Keratinocyte (primary cell): ENCODE measurements around the gene TTLL6. TPM values are rescaled to one million over a fixed set of nuclear protein-coding genes. Genes with fewer than 3 reads are reported as not detected.

Source experiments
- DNase-seq: peaks from one replicate; pipeline ENCODE4 v3.0.0-alpha.2; 2011; ENCODE audit warnings: low read depth, missing footprints, low spot score
- FAIRE-seq: peaks from 2 replicates; lab custom pipeline; 2011; peaks lifted over from hg19 to GRCh38; lab: Jason Lieb, UNC
- H2AFZ ChIP-seq: 2 replicates; pipeline ENCODE4 v1.6.0; 2012; ENCODE audit warnings: low read length, control low read depth, inconsistent platforms; ENCODE audit not compliant: control insufficient read depth
- H3K27ac ChIP-seq: 2 replicates; pipeline ENCODE4 v1.5.1; 2011; ENCODE audit warnings: low read length; ENCODE audit not compliant: control insufficient read depth, insufficient read depth
- H3K27me3 ChIP-seq: 3 replicates; pipeline ENCODE4 v1.6.0; 2011; ENCODE audit warnings: low read length; ENCODE audit not compliant: control insufficient read depth, insufficient read depth; ENCODE audit errors: extremely low read depth
- H3K36me3 ChIP-seq, 2 experiments: 2 replicates in 1 of 2; 3 replicates in 1 of 2; pipeline ENCODE4 v1.5.1; 2011; ENCODE audit warnings: low read length in 2 of 2, mild to moderate bottlenecking in 1 of 2; ENCODE audit not compliant: control insufficient read depth in 2 of 2, insufficient read depth in 2 of 2; ENCODE audit errors: extremely low read depth in 1 of 2
- H3K4me1 ChIP-seq: 3 replicates; pipeline ENCODE4 v1.5.1; 2011; ENCODE audit warnings: low read length; ENCODE audit not compliant: control insufficient read depth, insufficient read depth; ENCODE audit errors: extremely low read depth
- H3K4me2 ChIP-seq: 3 replicates; pipeline ENCODE4 v1.6.0; 2011; ENCODE audit warnings: low read depth, low read length; ENCODE audit not compliant: control insufficient read depth, insufficient read depth; ENCODE audit errors: extremely low read depth
- H3K4me3 ChIP-seq, 3 experiments: fragments of 200-600 bp in 1 of 3; sonication (generic) in 1 of 3; 2 replicates in 2 of 3; 3 replicates in 1 of 3; pipeline ENCODE4 v1.5.1; 2011 to 2016; ENCODE audit warnings: low read length in 3 of 3, mild to moderate bottlenecking in 3 of 3, control low read depth in 2 of 3, inconsistent platforms in 1 of 3, low read depth in 1 of 3, mixed read lengths in 1 of 3, mixed run types in 1 of 3, moderate library complexity in 1 of 3; ENCODE audit not compliant: control insufficient read depth in 2 of 3, insufficient read depth in 2 of 3; ENCODE audit errors: extremely low read depth in 1 of 3
- H3K79me2 ChIP-seq: 2 replicates; pipeline ENCODE4 v1.6.0; 2012; ENCODE audit warnings: low read length; ENCODE audit not compliant: control insufficient read depth, insufficient read depth
- H3K9ac ChIP-seq: 3 replicates; pipeline ENCODE4 v1.6.0; 2011; ENCODE audit warnings: low read length; ENCODE audit not compliant: control insufficient read depth, insufficient read depth; ENCODE audit errors: extremely low read depth
- H3K9me1 ChIP-seq: 3 replicates; pipeline ENCODE4 v1.6.0; 2011; ENCODE audit warnings: low read length; ENCODE audit not compliant: control insufficient read depth, insufficient read depth; ENCODE audit errors: extremely low read depth
- H3K9me3 ChIP-seq: 2 replicates; pipeline ENCODE4 v1.5.1; 2012; ENCODE audit warnings: low read depth, low read length; ENCODE audit not compliant: control insufficient read depth
- H4K20me1 ChIP-seq: 3 replicates; pipeline ENCODE4 v1.6.0; 2011; ENCODE audit warnings: low read length; ENCODE audit not compliant: control insufficient read depth, insufficient read depth; ENCODE audit errors: extremely low read depth
- EZH2 ChIP-seq: IDR thresholded peaks from one replicate; pipeline ENCODE4 v1.6.1; 2012; ENCODE audit warnings: inconsistent platforms, mild to moderate bottlenecking, low read length, moderate library complexity
- dilution Hi-C: fragments of 300-500 bp; cut with MboI; formaldehyde crosslinking; loops from one replicate; pipeline ENCODE4 v1.7.0; 2020; ENCODE audit warnings: low sequenced_read_pairs; ENCODE audit not compliant: extremely low pct_ligation_motif_present
- polyA plus RNA-seq, 5 experiments: library from polyadenylated mRNA; depleted of rRNA in 3 of 5; stranded (reverse) in 3 of 5; stranded (forward) in 1 of 5; unstranded in 1 of 5; fragments of >200 nt; gene quantifications; 1 replicate in 1 of 5; 2 replicates in 3 of 5; 3 replicates in 1 of 5; pipeline versions ENCODE4 v1.2.1 to v1.2.3, GENCODE V29; 2011 to 2012; ENCODE audit warnings: missing spikeins in 2 of 5, low read depth in 1 of 5, low replicate concordance in 1 of 5
- TF ChIP-seq, protein P1 (sequence below), 3 experiments: IDR thresholded peaks in 1 of 3; conservative IDR thresholded peaks in 1 of 3; optimal IDR thresholded peaks in 1 of 3; 2 replicates in 2 of 3; 3 replicates in 1 of 3; pipeline versions ENCODE3 to v1.5.1; 2011; ENCODE audit warnings: low read length in 3 of 3, mild to moderate bottlenecking in 3 of 3, moderate library complexity in 2 of 3, control low read depth in 1 of 3, inconsistent platforms in 1 of 3; ENCODE audit not compliant: insufficient read depth in 2 of 3; ENCODE audit errors: extremely low read depth in 1 of 3

The TTLL6 gene
- polyA plus RNA-seq, 1 donor (not counting 4 experiments of a cell fraction or from before 2014, with no cell fraction given) = not detected

DNA sequence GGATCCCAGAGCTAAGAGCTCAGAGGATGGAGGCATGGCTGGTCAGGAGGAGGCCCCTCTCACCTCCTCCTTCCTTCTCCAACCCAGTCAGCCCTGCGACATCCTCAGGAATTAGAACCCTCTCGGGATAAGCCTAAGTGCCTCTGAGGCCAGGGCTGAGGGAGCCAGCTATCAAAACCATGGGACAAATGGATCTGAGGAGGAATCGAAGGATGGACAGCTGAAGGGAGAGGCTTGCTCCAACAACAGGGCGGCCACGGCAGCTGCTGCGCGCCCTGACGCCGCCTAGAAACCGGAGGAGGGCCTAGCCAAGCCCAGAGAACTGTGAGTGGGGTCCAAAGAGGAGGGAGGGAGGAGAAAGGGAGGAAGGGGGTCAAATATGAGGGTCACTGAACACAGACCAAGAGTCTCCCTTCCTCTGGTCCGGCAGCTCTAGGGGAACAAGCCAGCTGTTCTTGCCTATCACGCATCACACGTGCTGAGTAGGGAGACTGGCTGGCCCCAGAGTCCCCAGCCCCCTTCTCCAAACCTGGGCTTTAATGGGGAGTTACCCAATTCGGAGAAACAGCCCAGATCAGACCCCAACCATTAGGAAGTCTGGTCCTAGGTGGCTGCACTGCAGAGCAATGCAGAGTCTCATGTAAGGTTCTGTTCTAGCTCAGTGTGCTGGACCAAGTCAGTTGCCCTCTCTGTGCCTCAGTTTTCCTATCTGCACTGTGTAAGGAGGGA lies 82.5 kb downstream of the TTLL6 start:
- FAIRE-seq = no peak
- Histone ChIP-seq H2AFZ (no peak overlapping the region), H3K9me3 (no peaks in the 10 kb centered on the region), H3K79me2 (no peaks in the 10 kb centered on the region), H3K9me1 (no peaks in the 10 kb centered on the region), H3K4me3 (no peak overlapping the region), H3K4me1 (no peaks in the 10 kb centered on the region), H3K36me3 (no peaks in the 10 kb centered on the region), H3K27me3 (peaks cover 97% of the 10 kb centered on the region), H3K4me2 (no peak overlapping the region), H4K20me1 (peaks cover 2% of the 10 kb centered on the region), H3K9ac (no peak overlapping the region), H3K27ac (no peak overlapping the region)
- TF ChIP-seq, protein P1, sequence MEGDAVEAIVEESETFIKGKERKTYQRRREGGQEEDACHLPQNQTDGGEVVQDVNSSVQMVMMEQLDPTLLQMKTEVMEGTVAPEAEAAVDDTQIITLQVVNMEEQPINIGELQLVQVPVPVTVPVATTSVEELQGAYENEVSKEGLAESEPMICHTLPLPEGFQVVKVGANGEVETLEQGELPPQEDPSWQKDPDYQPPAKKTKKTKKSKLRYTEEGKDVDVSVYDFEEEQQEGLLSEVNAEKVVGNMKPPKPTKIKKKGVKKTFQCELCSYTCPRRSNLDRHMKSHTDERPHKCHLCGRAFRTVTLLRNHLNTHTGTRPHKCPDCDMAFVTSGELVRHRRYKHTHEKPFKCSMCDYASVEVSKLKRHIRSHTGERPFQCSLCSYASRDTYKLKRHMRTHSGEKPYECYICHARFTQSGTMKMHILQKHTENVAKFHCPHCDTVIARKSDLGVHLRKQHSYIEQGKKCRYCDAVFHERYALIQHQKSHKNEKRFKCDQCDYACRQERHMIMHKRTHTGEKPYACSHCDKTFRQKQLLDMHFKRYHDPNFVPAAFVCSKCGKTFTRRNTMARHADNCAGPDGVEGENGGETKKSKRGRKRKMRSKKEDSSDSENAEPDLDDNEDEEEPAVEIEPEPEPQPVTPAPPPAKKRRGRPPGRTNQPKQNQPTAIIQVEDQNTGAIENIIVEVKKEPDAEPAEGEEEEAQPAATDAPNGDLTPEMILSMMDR (optimal IDR thresholded peaks at IDR 0.05 in 1 of 3, IDR thresholded peaks at IDR 0.05 in 1 of 3, conservative IDR thresholded peaks at IDR 0.05 in 1 of 3; ENCODE audit: extremely low read depth in 1 of 3, insufficient read depth in 2 of 3, low read length in 3 of 3) = no peak
- TF ChIP-seq EZH2 = no peak
- dilution Hi-C loops = no loop called here
- DNase-seq = no peak

DNA sequence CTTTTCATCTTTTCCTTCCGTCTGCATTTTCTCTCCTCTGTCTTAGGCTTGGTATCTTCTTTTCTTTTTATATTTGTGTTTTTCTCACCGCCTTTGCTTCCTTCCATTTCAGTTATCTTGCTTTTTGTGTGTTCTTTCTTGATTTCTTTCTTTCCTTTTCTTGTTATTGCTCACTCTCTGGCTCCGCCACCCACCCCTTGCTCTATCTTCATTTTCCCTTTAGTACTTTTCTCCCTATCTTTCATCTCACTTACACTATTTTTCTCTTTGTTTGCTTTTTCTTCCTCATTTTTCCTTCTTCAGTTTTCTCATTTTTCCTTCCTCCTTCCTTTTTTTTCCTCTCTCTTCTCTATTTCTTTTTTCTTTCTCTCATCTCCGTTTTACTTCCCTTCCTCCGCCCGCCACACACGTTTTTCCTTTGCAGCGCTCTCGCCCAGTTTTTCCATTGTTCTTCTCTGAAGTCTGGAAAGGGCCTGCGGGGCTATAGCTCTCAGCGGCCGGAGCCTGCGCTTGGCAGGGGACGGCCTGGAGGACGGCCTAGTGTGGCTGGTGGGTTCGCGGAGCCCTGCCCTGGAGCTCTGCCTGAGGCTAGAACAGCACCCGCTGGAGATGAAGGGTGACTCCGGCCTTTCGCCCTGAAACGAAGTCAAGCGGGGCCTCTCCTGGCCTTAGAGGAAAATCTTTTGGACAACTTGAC lies 83.2 kb downstream of the TTLL6 start:
- no peak for FAIRE-seq
- H3K27ac ChIP-seq = no peak overlapping the region

More for the DNA sequence above, 83.2 kb downstream of the TTLL6 start:
- no peaks in the 10 kb centered on the region for H3K36me3 ChIP-seq
- dilution Hi-C loops = no loop called here
- H3K9ac ChIP-seq = no peak overlapping the region
- H3K9me1 ChIP-seq = no peaks in the 10 kb centered on the region
- H4K20me1 ChIP-seq = peaks cover 2% of the 10 kb centered on the region
- no peak overlapping the region for H2AFZ ChIP-seq
- H3K4me2 ChIP-seq = no peak overlapping the region
- no peak overlapping the region for H3K4me3 ChIP-seq
- no peaks in the 10 kb centered on the region for H3K79me2 ChIP-seq
- H3K9me3 ChIP-seq = no peaks in the 10 kb centered on the region
- H3K4me1 ChIP-seq = no peaks in the 10 kb centered on the region
- TF ChIP-seq EZH2 = no peak
- TF ChIP-seq, protein P1 (optimal IDR thresholded peaks at IDR 0.05 in 1 of 3, IDR thresholded peaks at IDR 0.05 in 1 of 3, conservative IDR thresholded peaks at IDR 0.05 in 1 of 3; ENCODE audit: extremely low read depth in 1 of 3, insufficient read depth in 2 of 3, low read length in 3 of 3) = no peak
- DNase-seq = no peak
- H3K27me3 ChIP-seq = peaks cover 97% of the 10 kb centered on the region
